ENCODE results near the gene XG.
"Not testable (repeated sequence)": the region's sequence is repeated elsewhere in the genome, so short reads cannot be mapped to it uniquely, and the experiment has no call there.

XG gene

DNA sequence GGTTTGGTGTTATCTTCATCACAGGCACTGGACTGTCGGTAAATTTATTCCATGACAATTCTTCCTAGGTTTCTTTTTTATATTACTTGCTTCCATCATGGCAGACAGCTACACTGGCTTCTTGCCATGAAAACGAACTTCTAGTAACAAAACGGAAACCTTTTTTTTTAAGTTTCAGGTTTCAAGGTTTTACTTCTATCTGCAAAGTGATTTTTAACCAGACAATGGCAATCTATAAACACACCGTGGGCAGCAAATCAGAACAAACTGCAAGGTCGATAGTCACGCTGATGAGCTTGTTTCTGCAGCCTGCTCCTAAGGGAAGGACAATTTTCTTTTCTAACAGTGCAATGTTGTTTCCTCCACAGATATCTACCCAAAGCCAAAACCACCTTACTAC, 29.9 kb downstream of the XG start:
- no peak for DNase-seq

DNA sequence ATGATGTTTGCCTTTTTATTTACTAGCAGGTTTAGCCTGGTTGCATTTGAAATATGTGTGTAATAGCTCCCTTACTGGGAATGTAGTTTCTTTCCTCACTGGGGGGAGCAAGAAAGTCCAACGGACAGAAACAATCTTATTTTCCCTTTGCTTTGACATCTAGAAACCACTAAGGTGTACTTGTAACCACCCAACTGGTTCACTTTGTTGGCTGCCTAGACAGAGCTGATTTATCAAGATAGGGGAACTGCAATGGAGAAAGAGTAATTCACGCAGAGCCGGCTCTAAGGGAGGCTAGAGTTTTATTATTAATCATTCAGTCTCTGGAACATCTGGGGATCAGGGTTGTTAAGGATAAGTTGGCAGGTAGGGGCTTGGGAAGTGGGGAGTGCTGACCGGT, 30.3 kb downstream of the XG start:
- DNase-seq = no peak

DNA sequence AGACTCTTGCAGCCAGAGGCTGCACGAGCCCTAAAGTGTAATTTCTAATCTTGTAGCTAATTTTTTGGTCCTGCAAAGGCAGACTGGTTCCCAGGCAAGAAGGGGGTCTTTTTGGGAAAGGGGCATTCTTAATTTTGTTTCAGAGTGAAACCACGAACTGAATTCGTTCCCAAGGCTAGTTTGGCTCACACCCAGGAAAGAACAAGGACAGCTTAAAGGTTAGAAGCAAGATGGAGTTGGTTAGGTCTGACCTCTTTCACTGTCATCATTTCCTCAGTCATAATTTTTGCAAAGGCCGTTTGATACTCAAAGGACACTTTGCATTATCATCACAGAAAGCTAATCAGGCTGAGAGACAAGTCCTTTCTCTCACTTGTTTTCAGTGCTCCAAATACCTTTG, 30.9 kb downstream of the XG start:
- DNase-seq = no peak

DNA sequence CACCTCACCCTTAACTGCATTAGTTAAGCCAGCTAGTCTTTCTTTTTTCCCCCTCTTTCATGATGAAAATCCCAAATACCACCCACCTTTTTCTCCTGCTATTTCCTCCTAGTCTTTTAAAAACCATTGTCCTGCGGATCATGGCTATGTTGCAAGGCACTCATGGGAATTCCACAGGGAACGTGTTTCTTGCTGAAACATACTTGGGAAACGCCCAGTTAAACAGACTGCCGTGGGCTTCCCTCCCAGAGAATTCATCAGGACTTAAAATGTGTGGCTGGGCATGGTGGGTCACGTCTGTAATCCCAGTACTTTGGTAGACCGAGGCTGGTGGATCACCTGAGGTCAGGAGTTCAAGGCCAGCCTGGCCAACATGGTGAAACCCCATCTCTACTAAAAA, 32.2 kb downstream of the XG start:
- no peak for DNase-seq

DNA sequence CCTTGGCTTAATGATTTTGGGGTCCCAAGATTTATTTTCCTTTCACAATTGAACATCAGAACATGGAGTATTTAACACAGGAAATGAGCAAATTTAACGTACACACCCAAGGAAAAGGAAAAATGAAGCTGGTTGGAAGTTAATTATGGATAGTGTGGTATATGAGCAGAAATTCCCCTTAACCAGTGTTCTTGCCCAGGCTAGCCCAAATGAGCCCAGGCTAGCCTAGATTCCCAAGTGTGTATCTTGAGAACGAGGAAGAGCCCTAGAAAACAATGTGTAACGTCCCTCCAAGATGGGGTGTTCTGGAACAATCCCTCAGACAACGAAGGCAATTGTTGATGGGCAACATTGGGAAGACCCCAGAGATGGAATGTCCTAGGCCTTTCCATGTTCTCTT, 33.7 kb downstream of the XG start:
- DNase-seq = no peak

DNA sequence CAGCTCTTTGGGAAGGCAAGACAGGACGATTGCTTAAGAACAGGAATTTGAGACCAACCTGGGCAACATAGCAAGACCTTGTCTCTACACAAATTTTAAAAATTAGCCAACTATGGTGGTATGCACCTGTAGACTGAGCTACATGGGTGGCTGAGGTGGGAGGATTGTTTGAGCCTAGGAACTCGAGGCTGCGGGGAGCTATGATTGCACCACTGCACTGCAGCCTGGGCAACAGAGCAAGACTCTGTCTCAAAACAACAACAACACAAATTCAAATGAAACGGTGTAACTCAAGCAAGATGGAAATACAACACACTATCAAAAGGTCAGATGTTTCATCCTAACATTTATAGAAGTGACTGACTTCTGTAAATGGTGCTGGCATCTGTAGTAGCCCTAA, 37.1 kb downstream of the XG start:
- DNase-seq = no peak

DNA sequence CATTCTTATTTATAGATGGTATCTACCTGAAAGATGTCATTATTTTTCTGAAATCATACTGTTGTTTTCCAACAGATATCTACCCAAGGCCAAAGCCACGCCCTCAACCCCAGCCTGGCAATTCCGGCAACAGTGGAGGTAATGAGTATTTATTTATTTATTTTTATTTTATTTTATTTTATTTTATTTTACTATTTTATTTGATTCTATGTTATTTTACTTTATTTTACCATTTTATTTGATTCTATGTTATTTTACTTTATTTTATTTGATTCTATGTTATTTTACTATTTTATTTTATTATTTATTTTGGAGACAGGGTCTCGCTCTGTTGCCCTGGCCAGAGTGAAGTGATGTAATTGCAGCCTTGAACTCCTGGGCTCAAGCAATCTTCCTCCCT, 37.7 kb downstream of the XG start:
- DNase-seq = no peak

DNA sequence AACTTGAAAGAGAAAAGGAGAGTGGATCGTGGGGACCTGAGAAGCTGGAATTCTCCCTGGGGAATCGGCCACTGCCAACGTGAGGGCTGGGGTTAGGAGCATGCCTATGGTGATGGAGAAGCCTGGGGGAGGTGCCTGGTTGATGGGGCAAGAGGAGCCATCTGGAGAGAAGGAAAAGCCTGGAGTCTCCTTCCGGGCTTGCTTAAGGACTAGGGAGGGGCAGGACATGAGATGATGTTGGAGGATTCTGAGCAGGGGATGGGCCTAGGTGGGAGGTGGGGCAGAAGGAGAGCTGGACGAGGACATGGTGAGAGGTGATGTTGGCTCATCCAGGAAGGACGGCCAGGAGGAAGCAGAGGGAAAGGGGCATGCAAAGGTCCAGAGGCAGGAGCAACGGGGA, 41.9 kb downstream of the XG start:
- DNase-seq = no peak

DNA sequence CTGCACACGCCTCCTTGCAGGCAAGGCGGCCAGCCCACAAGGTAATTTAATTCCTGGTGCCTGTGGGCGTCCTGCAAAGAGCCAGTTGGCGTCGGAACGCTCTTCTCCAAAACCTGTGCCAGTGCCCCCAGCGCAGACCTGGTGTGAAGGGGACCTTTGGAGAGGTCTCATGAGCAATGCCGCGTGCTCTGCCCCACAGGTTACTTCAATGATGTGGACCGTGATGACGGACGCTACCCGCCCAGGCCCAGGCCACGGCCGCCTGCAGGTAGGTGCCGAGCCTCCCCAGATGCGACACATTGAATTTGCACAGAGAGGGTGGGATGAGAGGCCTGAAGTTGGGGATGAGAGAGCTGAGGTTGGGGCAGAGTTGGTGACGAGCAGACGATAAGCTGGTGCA, 42.5 kb downstream of the XG start:
- DNase-seq = no peak

DNA sequence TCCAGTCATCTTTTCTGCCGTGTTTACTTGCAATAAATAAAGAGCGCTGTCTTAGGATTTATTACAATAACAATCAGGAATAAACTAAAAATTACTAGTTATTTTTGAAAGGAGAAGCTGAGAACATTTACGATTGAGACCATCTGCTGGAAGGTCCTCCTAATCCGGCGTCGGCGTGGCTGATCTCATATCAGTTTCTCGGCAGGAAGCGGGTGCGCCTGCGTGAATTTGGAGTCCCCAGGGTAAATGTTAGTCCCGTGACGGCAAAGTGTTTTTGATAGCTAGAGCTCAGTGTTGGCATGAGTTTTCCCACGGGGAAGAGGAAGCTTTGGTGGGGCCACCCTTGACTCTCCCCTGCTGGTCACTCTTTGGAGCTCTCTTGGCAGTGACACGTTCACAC, 45.0 kb downstream of the XG start:
- not testable (repeated sequence) for DNase-seq

DNA sequence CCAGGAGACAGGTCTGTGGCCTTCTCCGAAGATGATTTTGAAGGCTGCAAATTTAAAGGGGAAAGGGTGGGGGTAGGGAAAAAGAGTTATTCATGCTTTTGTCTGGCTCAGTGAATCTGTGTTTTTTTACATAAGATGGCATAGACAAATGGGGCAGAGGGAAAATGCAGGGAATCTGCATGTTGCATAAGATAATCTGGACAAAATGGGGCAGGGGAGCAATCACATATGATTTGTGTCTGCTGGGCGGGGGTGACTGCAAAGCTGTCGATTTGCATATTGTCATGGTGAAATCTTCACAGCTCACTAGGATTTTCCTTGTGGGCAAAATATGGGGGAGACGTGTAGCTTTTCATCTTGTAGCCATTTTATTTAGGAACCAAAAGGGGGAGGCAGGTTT, 47.5 kb downstream of the XG start:
- DNase-seq = no peak

DNA sequence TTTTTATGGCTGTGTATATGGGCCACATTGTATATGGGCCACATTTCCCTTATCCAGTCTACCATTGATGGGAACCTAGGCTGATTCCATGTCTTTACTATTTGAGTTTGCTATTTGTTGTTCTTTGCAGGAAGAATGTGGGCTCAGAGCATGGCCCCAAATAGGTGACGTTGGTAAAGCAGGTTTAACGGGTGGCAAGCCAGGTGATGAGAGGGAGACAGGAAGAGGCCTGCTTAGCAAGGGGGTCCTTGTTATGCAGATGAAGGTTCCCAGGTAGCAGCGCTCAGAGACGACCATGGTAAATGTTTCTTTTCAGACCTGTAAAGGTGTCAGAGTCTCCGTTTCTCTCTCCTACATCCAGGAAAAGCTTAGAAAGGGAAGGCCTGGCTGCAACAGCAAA, 48.1 kb downstream of the XG start:
- not testable (repeated sequence) for DNase-seq

DNA sequence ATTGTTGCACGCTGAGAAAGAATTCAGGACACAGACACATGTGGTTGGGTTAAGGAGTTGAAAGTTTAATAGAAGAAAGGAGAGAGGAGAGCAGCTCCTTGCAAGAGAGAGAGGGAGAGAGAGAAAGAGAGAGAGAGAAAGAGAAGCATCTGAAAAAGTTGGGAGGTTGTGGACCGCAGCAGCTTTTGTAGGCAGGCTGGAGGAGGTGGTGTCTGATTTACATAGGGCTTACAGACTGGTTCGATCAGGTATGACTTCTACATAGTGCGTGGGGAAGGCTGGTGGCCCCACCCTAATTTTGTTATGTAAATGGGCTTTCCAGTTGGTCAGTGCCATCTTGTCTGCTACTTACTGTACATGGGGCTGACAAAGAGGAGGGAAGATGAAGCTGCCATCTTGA, 49.4 kb downstream of the XG start:
- DNase-seq = no peak

DNA sequence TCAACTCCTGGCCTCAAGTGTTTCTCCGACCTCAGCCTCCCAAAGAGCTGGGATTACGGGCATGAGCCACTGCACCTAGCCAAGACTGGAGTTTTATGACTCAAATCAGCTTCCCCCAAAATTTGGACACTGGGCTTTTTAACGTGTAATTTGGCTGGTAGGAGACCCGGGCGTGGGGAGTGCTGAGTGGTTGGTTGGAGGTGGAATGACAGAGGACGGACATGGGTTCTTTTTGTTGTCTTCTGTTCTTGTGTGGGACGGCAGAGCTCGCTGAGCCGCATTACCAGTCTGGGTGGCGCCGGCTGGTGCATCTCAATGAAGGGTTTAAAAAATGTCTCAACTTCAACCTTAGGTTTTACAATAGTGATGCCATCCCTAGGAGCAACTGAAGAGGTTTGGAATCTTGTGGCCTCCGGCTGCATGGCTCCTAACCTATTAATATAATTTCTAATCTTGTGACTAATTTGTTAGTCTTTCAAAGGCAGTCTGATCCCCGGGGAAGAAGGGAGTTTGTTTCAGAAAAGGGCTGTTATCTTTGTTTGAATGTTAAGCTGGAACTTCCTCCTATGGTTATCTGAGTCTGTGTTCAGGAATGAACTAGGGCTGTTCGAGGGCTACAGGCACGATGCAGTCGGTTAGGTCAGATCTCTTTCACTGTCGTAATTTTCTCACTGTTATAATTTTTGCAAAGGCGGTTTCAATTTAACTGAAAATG, 50.7 kb downstream of the XG start:
- not testable (repeated sequence) for DNase-seq

DNA sequence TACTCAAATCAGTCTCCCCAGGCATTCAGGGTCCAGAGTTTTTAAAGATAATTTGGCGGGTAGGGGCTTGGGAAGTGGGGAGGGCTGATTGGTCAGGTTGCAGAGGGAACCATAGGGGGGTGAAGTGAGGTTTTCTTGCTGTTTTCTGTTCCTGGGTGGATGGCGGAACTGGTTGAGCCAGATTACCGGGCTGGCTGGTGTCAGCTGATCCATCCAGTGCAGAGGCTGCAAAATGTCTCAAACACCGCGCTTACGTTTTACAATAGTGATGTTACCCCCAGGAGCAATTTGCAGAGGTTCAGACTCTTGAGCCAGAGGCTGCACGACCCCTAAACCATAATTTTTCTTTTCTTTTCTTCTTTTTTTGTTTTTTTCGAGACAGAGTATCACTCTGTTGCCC, 51.6 kb downstream of the XG start:
- DNase-seq = not testable (repeated sequence)

DNA sequence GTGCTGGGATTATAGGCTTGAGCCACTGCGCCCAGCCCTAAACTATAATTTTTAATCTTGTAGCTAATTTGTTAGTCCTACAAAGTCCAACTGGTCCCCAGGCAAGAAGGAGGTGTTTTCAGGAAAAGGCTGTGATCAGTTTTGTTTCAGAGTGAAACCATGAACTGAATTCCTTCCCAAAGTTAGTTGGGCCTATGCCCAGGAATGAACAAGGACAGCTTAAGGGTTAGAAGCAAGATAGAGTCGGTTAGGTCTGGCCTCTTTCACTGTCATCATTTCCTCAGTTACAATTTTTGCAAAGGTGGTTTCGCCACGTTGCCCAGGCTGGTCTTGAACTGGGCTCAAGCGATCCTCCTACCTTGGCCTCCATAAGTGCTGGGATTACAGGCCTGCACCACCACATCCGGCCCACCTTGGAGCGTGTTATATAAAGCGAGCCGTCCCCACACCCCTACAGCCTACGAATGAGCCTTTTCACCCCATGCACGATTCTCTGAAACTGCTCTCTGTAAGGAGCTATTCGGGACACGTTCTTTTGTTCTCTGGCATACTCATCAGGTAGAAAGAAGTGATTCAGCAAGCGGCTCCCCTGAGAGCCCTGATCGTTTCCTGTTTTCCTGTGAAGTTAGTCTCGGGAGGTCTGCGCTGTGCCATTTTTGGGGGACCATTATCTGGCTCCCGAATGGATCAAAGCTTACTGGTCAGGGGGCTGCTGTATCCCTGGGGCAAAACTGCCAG, 52.4 kb downstream of the XG start:
- not testable (repeated sequence) for DNase-seq

DNA sequence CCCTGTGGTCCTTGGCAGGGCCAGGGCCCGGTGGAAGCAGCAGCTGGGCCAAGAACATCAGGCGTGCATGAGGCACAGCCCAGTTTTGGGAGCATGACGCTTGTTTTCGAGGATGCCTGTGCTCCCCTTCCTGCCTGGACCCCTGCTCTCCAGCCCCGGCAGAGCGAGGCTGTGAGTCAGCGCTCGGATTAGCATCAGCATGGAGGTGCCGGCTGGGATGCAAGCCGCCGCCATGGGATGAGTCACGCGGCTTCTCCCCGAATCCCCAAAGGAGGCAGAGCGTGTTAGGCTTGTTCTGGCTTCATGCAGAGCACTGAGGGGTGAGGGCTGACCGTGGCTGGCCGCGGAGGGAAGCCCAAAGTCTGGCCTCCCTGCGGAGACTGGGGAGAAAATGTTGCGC, 53.0 kb downstream of the XG start:
- not testable (repeated sequence) for DNase-seq

DNA sequence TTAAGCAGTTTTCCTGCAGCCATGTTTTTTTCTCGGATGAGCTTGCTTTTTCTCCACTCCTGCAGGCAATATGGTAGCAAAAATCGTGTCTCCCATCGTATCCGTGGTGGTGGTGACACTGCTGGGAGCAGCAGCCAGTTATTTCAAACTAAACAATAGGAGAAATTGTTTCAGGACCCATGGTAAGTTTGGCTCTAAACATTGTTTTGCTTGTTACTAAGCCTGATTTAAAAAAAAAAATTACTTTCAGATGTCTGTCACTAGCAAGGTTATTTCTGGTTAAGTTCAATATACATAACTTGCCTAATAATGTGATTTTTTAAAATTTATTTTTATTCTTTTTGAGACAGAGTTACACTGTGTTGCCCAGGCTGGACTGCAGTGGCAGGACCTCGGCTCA, 59.4 kb downstream of the XG start:
- no peak for DNase-seq

DNA sequence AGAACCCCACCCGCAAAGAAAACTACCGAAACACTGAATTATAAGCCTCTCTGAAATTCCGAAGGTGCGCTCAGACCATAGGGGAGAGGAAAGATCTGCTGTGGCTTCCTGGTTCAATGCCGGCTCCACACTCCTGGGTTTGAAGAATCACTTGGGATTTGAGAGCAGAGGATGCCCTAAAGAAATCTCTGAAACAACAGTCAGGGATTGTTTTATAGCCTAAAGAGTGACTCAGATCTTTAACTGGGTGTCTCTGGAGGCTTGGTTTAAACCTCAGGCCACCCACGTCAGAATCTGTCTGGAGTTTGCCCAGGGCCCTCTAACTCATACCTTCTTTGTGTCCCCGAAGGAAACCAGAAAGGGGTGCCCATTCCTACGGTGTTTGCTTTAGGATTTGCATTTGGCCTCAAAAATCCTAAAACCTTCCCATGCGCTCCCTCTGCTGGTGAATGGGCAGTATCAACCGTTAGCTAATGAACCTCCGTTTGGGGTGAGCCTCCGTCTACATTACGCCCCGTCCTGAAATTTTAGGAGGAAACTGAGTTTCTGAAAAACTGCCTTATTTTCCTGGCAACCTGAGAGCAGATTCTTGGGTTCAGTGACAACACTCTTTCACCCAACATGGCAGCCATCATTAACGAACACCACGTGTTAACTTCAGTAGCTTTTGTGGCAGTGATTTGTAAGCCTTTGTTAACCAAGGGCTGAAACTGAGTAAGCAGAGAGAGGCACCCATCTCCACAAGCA, 60.5 kb downstream of the XG start:
- DNase-seq = peak; percentile 19 to 27

DNA sequence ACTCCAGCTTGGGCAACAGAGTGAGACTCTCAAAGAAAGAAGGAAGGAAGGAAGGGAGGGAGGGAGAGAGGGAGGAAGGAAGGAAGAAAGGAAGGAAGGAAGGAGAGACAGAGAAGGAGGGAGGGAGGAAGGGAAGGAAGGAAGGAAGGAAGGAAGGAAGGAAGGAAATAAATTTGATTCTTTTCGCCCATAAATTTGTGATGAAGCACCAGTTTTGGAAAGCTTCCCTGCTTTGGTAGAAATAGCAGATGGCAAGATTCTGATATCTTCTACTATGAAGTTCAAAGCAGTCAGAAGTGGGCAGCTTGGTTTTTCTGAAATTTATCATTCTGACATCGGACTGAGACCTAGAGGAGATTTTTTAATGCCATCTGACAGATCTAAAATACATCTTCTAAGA, 65.2 kb downstream of the XG start:
- no peak for DNase-seq

DNA sequence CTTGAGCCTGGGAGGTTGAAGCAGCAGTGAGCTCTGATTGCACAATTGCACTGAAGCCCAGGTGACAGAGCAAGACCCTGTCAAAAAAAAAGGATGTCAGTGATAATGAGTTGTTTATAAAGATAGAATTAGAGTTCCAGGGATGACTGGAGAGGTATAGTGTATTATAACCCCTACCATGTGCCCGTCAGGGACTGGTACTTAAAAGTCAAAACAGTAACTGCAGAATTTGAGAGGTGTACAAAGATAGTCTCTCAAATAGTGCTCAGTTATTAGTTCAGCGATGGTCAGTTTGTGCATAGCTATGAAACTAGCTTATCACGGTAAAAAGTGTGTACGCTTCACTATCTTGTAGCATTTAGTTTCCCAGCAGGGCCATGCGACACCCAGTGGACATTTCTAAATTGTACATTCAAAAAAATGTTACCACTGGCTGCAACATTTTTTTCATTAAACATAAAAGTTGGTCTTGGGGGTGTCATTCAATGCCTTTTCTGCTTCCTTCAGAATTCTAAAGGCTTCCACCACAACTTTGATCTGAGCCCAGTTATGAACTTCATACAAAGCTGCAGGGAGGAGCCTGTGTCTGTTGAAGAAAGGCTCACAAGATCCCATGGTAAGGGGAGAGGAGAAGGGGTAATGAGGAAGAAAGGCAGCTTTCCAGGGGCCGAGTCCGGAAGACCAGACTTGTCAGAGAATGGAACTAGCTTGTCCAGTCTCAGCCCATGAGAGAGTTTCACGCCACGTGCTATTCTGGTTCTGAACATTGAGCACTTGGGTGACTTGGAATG, 67.7 kb downstream of the XG start:
- DNase-seq = no peak

DNA sequence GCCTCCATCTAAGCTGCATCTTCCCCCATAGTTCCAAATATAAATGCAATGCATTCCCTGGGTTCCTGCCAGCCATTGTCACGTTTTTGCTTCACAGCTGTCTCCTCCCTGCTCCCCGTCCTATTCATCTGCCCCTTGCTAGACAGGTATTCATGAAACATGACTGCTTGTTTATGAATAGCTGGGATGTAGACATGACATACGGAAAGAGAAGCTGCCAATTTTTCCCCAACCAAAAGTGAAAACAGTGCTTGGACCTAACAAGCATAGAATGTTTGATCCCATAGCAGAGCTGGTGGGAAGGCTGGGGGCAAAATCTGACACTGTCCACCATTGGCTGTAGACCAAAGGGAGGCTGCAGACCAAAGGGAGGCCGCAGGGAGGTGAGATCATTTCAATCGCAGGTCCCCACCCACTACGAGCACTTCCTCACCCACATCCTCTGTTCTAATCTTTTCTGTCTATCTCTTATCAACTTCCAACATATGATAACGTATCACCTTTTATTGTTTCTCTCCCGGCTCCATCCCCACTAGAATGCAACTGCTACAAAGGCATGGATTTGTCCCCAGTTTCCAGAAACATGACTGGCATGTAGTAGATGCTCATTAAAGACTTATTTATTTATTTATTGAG, 68.4 kb downstream of the XG start:
- no peak for DNase-seq
